ENCODE measurements around the gene TRIM31. TPM values are rescaled to one million over a fixed set of nuclear protein-coding genes. Genes with fewer than 3 reads are reported as not detected.
A peak's percentile ranks its signal among the peaks of the same experiment; 100 is the strongest.

Gene TRIM31
- total RNA-seq, 1 donor from 2014 or later: not detected

DNA sequence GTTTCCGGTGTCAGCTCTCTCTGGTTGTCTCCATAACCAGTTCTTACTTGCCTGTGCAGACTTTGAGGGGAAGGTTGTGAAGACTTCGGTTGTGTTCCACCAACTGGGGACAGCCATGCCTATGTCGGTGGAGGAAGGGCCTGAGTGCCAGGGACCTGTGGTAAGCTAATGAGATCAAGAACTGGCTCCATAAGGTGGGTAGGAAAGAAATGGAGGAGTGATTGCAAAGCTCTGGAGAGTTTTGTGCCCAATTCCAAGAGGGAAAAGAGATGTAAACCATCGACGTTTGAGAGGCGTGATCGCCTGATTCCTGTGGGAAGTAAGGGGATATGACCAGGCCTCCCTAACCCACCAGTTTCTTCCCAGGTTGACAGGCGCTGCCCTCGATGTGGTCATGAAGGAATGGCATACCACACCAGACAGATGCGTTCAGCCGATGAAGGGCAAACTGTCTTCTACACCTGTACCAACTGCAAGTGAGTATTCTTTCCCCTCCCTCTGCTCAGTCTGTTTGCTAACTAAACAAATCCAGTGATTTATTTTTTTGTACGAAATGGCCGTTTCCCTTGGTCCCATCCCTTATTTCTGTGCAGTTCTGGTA, 50.9 kb downstream of the TRIM31 start:
- Mint-ChIP-seq H3K27me3 (ENCODE audit: low read depth, unreplicated experiment) (no peaks in the 10 kb centered on the region), H3K27ac (ENCODE audit: unreplicated experiment) (peak overlapping the region; percentile 99), H3K4me3 (ENCODE audit: unreplicated experiment) (peak overlapping the region; percentile 99), H3K36me3 (ENCODE audit: low read depth, unreplicated experiment) (no peaks in the 10 kb centered on the region), H3K4me1 (ENCODE audit: low read depth, unreplicated experiment) (peaks cover 5% of the 10 kb centered on the region), H3K9me3 (ENCODE audit: unreplicated experiment) (no peaks in the 10 kb centered on the region)
- no peak for FAIRE-seq
- H3K27ac ChIP-seq (ENCODE audit: low read depth, low read length): peak overlapping the region; percentile 80
- peaks cover 9% of the 10 kb centered on the region for H3K36me3 ChIP-seq (ENCODE audit: insufficient read depth, low read length)
- peak overlapping the region; percentile 97 for H3K9ac ChIP-seq (ENCODE audit: low read length)
- no peaks in the 10 kb centered on the region for H3K9me3 ChIP-seq (ENCODE audit: insufficient read depth, low read depth, low read length)
- H2AFZ ChIP-seq (ENCODE audit: low read depth, low read length): peak overlapping the region; percentile 88
- H3K4me3 ChIP-seq (ENCODE audit: insufficient read depth, low read depth, low read length): peak overlapping the region; percentile 100
- no peaks in the 10 kb centered on the region for H4K20me1 ChIP-seq (ENCODE audit: insufficient read depth, low read length)
- H3K4me2 ChIP-seq (ENCODE audit: low read length): peak overlapping the region; percentile 97
- H3K4me1 ChIP-seq (ENCODE audit: insufficient read depth, low read length): peaks cover 23% of the 10 kb centered on the region
- peak; percentile 26 for DNase-seq (ENCODE audit: low read depth)
- TF ChIP-seq EZH2 (IDR thresholded peaks at IDR 0.05; ENCODE audit: insufficient read depth, low read length): no peak
- TF ChIP-seq, protein P1, sequence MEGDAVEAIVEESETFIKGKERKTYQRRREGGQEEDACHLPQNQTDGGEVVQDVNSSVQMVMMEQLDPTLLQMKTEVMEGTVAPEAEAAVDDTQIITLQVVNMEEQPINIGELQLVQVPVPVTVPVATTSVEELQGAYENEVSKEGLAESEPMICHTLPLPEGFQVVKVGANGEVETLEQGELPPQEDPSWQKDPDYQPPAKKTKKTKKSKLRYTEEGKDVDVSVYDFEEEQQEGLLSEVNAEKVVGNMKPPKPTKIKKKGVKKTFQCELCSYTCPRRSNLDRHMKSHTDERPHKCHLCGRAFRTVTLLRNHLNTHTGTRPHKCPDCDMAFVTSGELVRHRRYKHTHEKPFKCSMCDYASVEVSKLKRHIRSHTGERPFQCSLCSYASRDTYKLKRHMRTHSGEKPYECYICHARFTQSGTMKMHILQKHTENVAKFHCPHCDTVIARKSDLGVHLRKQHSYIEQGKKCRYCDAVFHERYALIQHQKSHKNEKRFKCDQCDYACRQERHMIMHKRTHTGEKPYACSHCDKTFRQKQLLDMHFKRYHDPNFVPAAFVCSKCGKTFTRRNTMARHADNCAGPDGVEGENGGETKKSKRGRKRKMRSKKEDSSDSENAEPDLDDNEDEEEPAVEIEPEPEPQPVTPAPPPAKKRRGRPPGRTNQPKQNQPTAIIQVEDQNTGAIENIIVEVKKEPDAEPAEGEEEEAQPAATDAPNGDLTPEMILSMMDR (IDR thresholded peaks at IDR 0.05; ENCODE audit: insufficient read depth, low read depth, low read length): no peak
- H3K27me3 ChIP-seq (ENCODE audit: insufficient read depth, low read length): no peaks in the 10 kb centered on the region
- peaks cover 24% of the 10 kb centered on the region for H3K79me2 ChIP-seq (ENCODE audit: insufficient read depth, low read length)

DNA sequence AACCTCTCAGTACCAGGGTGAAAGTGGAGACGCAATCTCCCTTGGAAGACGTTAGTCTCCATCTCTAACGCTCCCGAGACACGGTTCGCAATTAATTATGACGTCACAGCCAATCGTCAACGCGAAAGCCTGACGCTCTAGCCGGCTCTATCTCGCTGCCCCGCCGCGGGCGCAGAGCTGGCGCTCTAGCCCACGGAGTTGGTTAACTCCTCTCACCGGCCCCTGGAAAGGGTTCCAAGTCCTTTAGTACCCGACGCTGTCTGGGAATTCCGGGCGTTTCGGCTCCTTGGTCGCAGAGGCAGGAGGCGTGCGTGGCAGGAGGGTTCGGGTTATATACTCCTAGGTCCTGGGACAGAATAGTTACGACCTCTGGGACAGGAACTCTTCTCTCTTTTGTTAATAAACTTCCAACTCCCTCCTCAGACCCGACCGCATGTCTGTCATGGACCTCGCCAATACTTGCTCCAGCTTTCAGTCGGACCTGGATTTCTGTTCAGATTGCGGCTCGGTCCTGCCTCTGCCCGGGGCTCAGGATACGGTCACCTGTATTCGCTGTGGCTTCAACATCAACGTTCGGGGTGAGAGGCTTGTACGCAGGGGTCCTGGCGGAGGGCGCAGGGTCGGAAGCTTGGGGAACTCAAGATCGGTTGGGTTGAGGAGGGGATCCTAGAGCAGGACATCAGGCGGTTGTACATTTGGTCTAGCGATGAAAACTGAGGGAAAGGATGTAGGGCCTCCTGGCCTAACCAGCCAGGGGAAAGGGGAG, 51.6 kb downstream of the TRIM31 start, which contains the start of gene POLR1H:
TSS of gene POLR1H (plus strand) at position 174 of the 766 bp plus-strand sequence. CDS start at position 434, 260 bp downstream.
- Histone ChIP-seq H3K4me1 (ENCODE audit: insufficient read depth, low read length) (peaks cover 20% of the 10 kb centered on the region), H3K9me3 (ENCODE audit: insufficient read depth, low read depth, low read length) (no peaks in the 10 kb centered on the region), H3K27ac (ENCODE audit: low read depth, low read length) (peak within 1 kb of the TSS; percentile 80), H3K27me3 (ENCODE audit: insufficient read depth, low read length) (no peaks in the 10 kb centered on the region), H4K20me1 (ENCODE audit: insufficient read depth, low read length) (no peaks in the 10 kb centered on the region), H3K79me2 (ENCODE audit: insufficient read depth, low read length) (peaks cover 24% of the 10 kb centered on the region), H3K9ac (ENCODE audit: low read length) (peak within 1 kb of the TSS; percentile 97), H3K4me2 (ENCODE audit: low read length) (peak within 1 kb of the TSS; percentile 97), H2AFZ (ENCODE audit: low read depth, low read length) (peak within 1 kb of the TSS; percentile 88), H3K36me3 (ENCODE audit: insufficient read depth, low read length) (peaks cover 9% of the 10 kb centered on the region), H3K4me3 (ENCODE audit: insufficient read depth, low read depth, low read length) (peak within 1 kb of the TSS; percentile 100)
- Mint-ChIP-seq H3K9me3 (ENCODE audit: unreplicated experiment) (no peaks in the 10 kb centered on the region), H3K4me1 (ENCODE audit: low read depth, unreplicated experiment) (peaks cover 5% of the 10 kb centered on the region), H3K4me3 (ENCODE audit: unreplicated experiment) (peak within 1 kb of the TSS; percentile 99), H3K27ac (ENCODE audit: unreplicated experiment) (peak within 1 kb of the TSS; percentile 99), H3K27me3 (ENCODE audit: low read depth, unreplicated experiment) (no peaks in the 10 kb centered on the region), H3K36me3 (ENCODE audit: low read depth, unreplicated experiment) (no peaks in the 10 kb centered on the region)
- DNase-seq (ENCODE audit: low read depth) (peak; percentile 92), FAIRE-seq (peak; percentile 32)
- TF ChIP-seq EZH2 (IDR thresholded peaks at IDR 0.05; ENCODE audit: insufficient read depth, low read length): no peak
- TF ChIP-seq, protein P1 (IDR thresholded peaks at IDR 0.05; ENCODE audit: insufficient read depth, low read depth, low read length): no peak

All from astrocyte (in vitro differentiated cells and primary cell).